Psoas muscle (tissue), 8 donors: ENCODE results near the gene GAA. TPM values are rescaled to one million over a fixed set of nuclear protein-coding genes. Genes with fewer than 3 reads are reported as not detected.

Experiments used
- ATAC-seq, 4 donors: fragments of 200-7000 bp; cut with Tn5 transposase; one replicate each; pipeline ENCODE4 v1.9.1; 2020; ENCODE audit warnings: moderate library complexity in 3 of 4, mild to moderate bottlenecking in 2 of 4
- DNase-seq, 2 donors: peaks; one replicate each; pipeline ENCODE4 v3.0.0-alpha.2; 2020
- H3K27ac ChIP-seq: fragments of 200-600 bp; one replicate; pipeline ENCODE4 v1.8.0; 2022
- H3K27me3 ChIP-seq, 3 donors: fragments of 200-600 bp in 1 of 3; one replicate each; pipeline versions ENCODE4 v1.6.1 to v1.8.0; 2013 to 2022; ENCODE audit warnings: low read length in 2 of 3, mild to moderate bottlenecking in 2 of 3, moderate library complexity in 1 of 3; ENCODE audit not compliant: insufficient read depth in 3 of 3
- H3K36me3 ChIP-seq, 2 donors: fragments of 200-600 bp in 1 of 2; one replicate each; pipeline versions ENCODE4 v1.6.1 to v1.8.0; 2013 to 2022; ENCODE audit warnings: low read depth in 1 of 2, mild to moderate bottlenecking in 1 of 2, moderate library complexity in 1 of 2; ENCODE audit not compliant: insufficient read depth in 1 of 2
- H3K4me1 ChIP-seq: fragments of 200-600 bp; one replicate; pipeline ENCODE4 v1.8.0; 2022
- H3K4me3 ChIP-seq: fragments of 200-600 bp; one replicate; pipeline ENCODE4 v1.8.0; 2022; ENCODE audit warnings: mild to moderate bottlenecking
- H3K9me3 ChIP-seq: fragments of 200-600 bp; one replicate; pipeline ENCODE4 v1.8.0; 2022
- WGBS, 3 donors: extraction: QIAGEN DNeasy Blood & Tissue Kit; methylation state at CpG; one replicate each; pipeline versions ENCODE4 v1.1.6 to v1.1.7; 2013; 5-methylcytosine and 5-hydroxymethylcytosine counted together
- intact Hi-C, 2 donors: fragments of 100-400 bp; cut with DNase I; formaldehyde crosslinking; loops; one replicate each; pipeline versions ENCODE4 v1.11.0 to v1.14.2; 2022
- polyA plus RNA-seq, 3 donors: library from polyadenylated mRNA; stranded (reverse); fragments of 200-250 nt; gene quantifications; one replicate each; pipeline ENCODE4 v1.2.3, GENCODE V29; 2013
- total RNA-seq, 4 donors: library from RNA; stranded (reverse); fragmentation: NEBNext Ultra II Directional in 2 of 4; extraction: Animal tissue kit (Norgen Biotek cat#: 25700) in 2 of 4; gene quantifications; one replicate each; pipeline versions ENCODE4 v1.2.1 to v1.2.4, GENCODE V29; 2021 to 2023
- TF ChIP-seq, protein P1 (sequence below): fragments of 200-600 bp; IDR thresholded peaks from one replicate; pipeline ENCODE4 v1.8.0; 2022; ENCODE audit warnings: antibody characterized with exemption
- donor health status: healthy with polysubstance abuse.
- donor health status: DM: no; HTN: no; CAD: no; lungs with moderate emphysema.
- donor health status: Bipolar disorder and iron deficiency.
- donor health status: healthy.
- donor health status: DM: yes; HTN: yes; CAD: no.
- donor health status: DM: no; HTN: no; CAD: no.
- donor health status: DM: no; HTN: no; CAD: no.
- donor health status: DM: yes; HTN: yes; CAD: no.

GAA gene
- total and polyA plus RNA-seq, 7 donors = 19.6 to 42.4 (median 27.3) TPM

DNA sequence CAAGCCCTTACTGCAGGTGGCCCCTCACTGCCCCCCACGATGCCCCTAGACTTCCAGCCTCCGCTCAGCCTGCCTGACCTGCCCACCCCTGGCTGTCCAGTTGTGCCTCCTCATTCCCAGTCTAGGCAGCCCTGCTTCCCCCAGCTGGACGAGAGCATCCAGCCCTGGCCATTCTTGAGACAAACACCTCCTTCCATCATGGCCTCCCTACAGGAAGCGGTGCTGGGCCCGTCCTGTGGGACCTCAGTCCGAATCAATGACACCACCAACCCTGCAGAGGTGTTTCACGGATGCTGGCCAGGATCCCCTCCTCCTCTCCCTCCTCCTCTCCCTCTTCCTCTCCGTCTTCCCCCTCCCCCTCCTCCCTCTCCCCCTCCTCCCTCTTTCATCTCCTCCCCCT, 36.7 kb upstream of the GAA start:
- Histone ChIP-seq H3K36me3 (no peaks in the 10 kb centered on the region), H3K4me3 (no peak overlapping the region), H3K27me3 (no peaks in the 10 kb centered on the region), H3K4me1 (peaks cover 8% of the 10 kb centered on the region), H3K27ac (no peak overlapping the region), H3K9me3 (no peaks in the 10 kb centered on the region)
- DNase-seq (no peak), ATAC-seq (peak in 2 of 4 donors; percentile 2 to 6)
- intact Hi-C loops = no loop called here
- TF ChIP-seq, protein P1, sequence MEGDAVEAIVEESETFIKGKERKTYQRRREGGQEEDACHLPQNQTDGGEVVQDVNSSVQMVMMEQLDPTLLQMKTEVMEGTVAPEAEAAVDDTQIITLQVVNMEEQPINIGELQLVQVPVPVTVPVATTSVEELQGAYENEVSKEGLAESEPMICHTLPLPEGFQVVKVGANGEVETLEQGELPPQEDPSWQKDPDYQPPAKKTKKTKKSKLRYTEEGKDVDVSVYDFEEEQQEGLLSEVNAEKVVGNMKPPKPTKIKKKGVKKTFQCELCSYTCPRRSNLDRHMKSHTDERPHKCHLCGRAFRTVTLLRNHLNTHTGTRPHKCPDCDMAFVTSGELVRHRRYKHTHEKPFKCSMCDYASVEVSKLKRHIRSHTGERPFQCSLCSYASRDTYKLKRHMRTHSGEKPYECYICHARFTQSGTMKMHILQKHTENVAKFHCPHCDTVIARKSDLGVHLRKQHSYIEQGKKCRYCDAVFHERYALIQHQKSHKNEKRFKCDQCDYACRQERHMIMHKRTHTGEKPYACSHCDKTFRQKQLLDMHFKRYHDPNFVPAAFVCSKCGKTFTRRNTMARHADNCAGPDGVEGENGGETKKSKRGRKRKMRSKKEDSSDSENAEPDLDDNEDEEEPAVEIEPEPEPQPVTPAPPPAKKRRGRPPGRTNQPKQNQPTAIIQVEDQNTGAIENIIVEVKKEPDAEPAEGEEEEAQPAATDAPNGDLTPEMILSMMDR = no peak
- 71 to 89% (median 84%) methylated on average over 8 of the region's 8 CpGs for WGBS, 3 donors

- intact Hi-C loops = no loop called here
- no peak for ATAC-seq
- TF ChIP-seq, protein P1 = no peak
Measured at GRCh38 chr17:80065478-80066170, 35.8 kb upstream of the GAA start.

GRCh38 chr17:80067393-80067986, 33.9 kb upstream of the GAA start:
- WGBS, 3 donors = 93 to 95% (median 94%) methylated on average over 31 of the region's 31 CpGs
- Histone ChIP-seq H3K27me3 (no peaks in the 10 kb centered on the region), H3K27ac (no peak overlapping the region), H3K36me3 (no peaks in the 10 kb centered on the region), H3K9me3 (no peaks in the 10 kb centered on the region), H3K4me1 (peaks cover 15% of the 10 kb centered on the region), H3K4me3 (no peak overlapping the region)
- DNase-seq = no peak
- no peak for ATAC-seq
- TF ChIP-seq, protein P1 = no peak
- intact Hi-C loops = no loop called here

More at GRCh38 chr17:80065478-80066170, 35.8 kb upstream of the GAA start:
- no peak overlapping the region for H3K27ac ChIP-seq
- H3K27me3 ChIP-seq = no peaks in the 10 kb centered on the region
- H3K36me3 ChIP-seq = no peaks in the 10 kb centered on the region
- WGBS, 3 donors = 77 to 87% (median 83%) methylated on average over 31 to 32 of the region's 32 CpGs
- peaks cover 8% of the 10 kb centered on the region for H3K4me1 ChIP-seq
- no peaks in the 10 kb centered on the region for H3K9me3 ChIP-seq
- DNase-seq = no peak
- H3K4me3 ChIP-seq = no peak overlapping the region

DNA sequence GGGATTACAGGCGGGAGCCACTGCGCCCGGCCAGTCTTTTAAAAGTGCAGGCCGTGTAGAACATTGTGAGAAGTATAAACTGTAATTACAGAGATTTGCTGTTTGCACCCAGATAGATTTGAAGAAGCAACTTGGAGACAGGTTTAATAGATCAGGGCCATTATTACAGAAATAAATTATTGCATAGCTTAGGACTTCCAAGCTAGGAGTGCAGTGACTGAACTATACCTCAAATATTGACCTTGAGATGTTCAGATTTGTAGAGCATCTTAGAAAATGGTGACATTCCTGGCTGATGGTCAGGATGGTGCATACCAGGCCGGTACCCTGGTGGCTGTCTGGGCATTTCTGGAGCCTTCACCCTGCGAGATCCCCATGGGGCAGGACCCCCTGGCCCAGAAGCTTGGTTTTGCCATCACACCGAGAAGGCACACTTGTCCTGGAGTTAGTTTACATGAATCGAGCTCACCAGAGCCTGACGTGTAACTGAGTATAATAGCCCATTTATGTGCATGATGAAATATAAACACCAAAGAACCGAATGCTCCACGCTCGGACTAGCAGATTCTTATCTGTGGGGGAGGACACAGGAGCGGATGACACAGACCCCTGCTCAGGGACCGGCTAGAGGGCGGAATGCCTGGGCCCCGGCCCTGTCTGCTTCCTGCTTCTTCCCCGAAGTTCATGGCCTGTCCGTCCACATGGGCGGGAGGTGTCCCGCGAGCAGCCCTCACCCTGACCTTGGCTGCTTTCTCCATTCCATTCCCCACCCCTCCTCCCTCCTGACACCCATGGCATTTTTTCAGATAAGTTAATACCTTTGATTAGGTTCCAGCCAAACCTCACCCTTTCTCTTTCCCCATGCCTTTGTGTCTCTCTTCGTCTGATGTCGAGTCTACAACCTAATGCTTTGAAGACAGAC, 32.8 kb upstream of the GAA start:
- Histone ChIP-seq H3K36me3 (no peaks in the 10 kb centered on the region), H3K4me1 (peaks cover 15% of the 10 kb centered on the region), H3K27ac (no peak overlapping the region), H3K27me3 (no peaks in the 10 kb centered on the region), H3K9me3 (no peaks in the 10 kb centered on the region), H3K4me3 (no peak overlapping the region)
- peak; percentile 57 to 58 for DNase-seq
- ATAC-seq = peak in 2 of 4 donors; percentile 12 to 23
- intact Hi-C loops = no loop called here
- 48 to 59% (median 48%) methylated on average over 23 of the region's 23 CpGs for WGBS, 3 donors
- TF ChIP-seq, protein P1 = no peak
